Gastrocnemius medialis (tissue), 4 donors: ENCODE results near the gene TMEM174.

ENCODE experiments used
- CTCF ChIP-seq, 5 experiments: fragments of 450-650 bp in 3 of 5; fragments of 200-600 bp in 2 of 5; sonication (generic) in 2 of 5; IDR thresholded peaks in 4 of 5; conservative IDR thresholded peaks in 1 of 5; 1 replicate in 4 of 5; 2 replicates in 1 of 5; pipeline ENCODE4 v1.5.1; 2016 to 2019; ENCODE audit warnings: antibody characterized with exemption in 5 of 5, mild to moderate bottlenecking in 3 of 5, moderate library complexity in 3 of 5
- POLR2A ChIP-seq, 2 donors: fragments of 450-650 bp; IDR thresholded peaks; one replicate each; pipeline ENCODE4 v1.6.1; 2017; ENCODE audit warnings: antibody characterized with exemption in 2 of 2, mild to moderate bottlenecking in 2 of 2, moderate library complexity in 2 of 2

GRCh38 chr5:73205305-73205704 is 32.3 kb downstream of the TMEM174 start:
- TF ChIP-seq CTCF (IDR thresholded peaks at IDR 0.05 in 4 of 5, conservative IDR thresholded peaks at IDR 0.05 in 1 of 5) (no peak), POLR2A (IDR thresholded peaks at IDR 0.05) (no peak)
